Activated CD4-positive, alpha-beta T cell treated with anti-CD3 and anti-CD28 coated beads, Interleukin-2, amount 50 U/mL, for 4 hours (primary cell): ENCODE results near the gene VAV2.

Experiments
- DNase-seq, 2 experiments: peaks; one replicate each; pipeline ENCODE4 v3.0.0-alpha.2; 2020

VAV2 gene

DNA sequence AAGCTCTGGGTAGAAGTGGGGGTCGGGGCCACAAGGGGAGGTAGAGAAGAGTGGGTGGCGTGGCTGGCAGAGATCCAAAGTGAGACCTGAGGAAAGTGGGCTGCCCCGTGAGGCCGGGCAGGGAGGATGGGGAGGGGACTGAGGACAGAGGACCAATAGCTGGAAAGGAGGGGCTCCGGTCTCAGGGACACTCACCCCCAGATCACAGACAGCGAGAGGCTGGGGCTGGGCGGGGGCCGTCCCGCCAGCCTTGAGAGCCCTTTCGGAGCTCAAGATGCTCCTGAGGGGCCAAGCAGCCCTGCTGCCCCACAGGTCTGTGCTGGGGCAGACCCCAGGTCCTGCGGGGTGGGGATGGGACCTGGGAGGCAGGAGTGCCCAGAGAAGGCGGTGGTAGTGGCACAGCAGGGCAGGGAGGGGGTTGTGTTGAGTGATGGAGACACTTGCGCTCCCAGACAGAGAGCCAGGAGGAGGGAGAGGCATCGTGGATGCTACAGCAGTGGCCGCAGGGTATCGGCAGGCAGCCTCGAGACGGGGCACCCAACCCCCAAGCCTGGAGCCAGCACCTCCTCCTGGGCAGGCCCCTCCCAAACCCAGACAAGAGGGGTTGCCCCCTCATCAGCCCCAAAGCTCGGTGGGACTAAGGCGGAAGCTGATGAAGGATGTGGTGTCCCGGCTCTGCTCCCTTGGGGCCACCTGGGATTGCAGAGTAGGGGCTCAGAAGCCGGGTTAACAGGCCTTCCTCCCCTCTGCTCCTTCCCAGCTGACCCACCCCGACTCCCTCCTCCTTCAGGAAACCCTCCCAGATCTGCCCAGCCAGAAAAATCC lies 257.3 kb downstream of the VAV2 start:
- no peak for DNase-seq

DNA sequence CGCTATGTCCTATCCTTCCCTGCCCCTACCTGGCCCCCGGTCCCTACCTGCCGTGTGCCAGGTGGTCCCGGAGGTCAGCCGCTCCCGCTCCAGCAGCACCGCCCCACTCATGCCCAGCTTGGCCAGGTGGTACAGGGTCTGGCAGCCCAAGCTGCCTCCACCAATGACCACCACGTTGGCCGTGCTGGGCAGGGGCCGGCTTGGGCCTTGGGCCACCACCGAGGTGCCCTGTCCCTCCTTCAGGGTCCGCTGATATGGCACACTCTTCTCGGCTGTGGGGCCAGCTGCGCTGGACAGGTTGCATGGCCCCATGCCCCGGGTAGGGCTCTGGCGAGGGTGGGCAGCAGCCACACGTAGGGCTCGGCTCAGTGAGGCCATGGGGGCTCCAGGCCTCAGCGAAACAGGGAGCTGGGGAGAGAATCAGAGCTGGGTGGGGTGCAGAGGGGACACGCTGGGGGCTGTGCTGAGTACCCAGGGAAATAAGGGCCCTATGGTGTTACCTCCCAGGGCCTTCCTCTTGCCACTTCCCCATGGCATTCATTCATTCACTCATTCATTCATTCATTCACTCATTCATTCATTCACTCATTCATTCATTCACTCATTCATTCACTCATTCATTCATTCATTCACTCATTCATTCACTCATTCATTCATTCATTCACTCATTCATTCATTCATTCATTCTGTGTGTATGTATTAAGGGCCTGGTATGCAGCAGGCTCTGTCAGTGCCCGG lies 258.2 kb downstream of the VAV2 start:
- DNase-seq, result no peak

DNA sequence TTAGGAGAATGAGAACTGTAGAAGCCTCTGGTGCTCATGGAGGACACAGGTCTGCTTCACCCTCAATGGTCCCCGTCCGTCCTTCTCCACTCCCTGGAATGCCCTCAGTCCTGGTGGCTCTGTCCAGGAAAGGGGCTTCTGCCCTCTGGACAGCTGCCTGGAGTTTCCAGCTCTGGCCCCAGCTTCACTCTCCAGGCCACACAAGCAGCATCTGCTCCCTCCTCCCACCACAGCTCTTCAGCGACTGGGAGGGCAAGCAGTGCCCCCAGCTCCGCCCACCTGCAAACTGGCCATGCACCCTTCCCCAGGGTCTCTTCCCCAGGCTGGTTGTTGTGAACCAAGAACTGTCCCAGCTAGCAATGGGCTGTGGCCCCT lies 258.7 kb downstream of the VAV2 start:
- no peak for DNase-seq

GRCh38 chr9:133732639-133733408 lies 259.3 kb downstream of the VAV2 start:
- no peak for DNase-seq

GRCh38 chr9:133731876-133732638 lies 260.1 kb downstream of the VAV2 start:
- DNase-seq, result no peak

- DNase-seq, result no peak
Observed at GRCh38 chr9:133730994-133731715, 261.0 kb downstream of the VAV2 start.

DNA sequence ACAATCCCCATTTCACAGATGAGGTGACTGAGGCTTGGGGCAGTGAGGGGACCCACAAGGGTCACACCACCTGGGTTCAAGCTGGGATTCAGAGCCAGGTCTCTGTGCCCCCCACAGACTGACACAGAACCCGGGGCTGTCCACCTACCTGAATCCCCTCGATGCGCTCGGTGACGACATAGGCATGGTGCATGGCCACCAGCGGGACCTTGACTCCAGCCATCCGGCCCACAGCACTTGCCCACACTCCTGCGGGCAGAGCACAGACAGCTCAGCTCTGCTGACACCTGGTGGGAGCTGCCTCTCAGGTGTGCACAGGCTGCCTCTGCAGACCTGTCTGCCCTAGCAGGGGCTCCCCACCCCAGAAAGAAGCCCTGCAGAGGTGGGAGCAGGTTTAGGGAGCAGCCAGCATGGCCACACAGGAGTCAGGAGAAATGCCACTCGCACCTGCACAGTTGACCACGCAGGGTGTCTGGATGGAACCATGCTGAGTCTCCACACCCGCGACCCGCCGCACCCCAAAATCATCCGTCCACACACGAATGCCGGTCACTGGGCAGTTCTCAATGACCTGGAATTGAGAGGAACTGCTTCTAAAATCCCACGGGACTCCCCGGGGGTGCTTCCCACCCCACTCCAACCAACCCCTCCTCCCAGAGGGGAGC lies 262.4 kb downstream of the VAV2 start:
- no peak for DNase-seq

- DNase-seq, result no peak
Observed at GRCh38 chr9:133728856-133729616, 263.1 kb downstream of the VAV2 start.

DNA sequence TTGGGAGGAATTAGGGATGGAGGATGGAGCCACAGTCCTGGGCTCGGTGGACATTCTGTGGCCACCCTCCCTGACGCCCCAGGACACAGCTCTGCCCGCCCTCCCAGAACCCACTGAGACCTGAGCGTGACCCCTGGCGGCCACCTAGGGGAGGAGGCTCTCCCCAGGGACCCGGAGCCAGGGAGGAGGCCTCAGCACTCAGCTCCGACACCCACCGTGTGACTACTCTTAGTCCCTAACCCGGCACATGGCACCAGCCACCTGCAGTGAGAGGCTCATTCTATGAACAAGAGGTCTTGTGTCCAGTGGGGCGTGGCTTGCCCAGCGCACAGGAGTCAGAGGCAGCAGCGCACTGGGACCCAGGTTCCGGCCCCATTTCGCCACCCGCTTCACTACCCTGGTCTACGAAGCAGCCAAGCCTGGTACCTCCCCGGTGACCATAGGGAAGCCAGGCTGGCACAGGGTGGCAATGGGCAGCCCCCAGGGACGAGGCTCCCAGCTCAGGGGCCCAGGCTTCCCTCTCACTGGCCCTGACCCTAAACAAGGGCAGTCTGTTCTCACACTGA lies 264.2 kb downstream of the VAV2 start:
- no peak for DNase-seq

- DNase-seq, result no peak
Observed at GRCh38 chr9:133727277-133727875, 264.7 kb downstream of the VAV2 start.

DNA sequence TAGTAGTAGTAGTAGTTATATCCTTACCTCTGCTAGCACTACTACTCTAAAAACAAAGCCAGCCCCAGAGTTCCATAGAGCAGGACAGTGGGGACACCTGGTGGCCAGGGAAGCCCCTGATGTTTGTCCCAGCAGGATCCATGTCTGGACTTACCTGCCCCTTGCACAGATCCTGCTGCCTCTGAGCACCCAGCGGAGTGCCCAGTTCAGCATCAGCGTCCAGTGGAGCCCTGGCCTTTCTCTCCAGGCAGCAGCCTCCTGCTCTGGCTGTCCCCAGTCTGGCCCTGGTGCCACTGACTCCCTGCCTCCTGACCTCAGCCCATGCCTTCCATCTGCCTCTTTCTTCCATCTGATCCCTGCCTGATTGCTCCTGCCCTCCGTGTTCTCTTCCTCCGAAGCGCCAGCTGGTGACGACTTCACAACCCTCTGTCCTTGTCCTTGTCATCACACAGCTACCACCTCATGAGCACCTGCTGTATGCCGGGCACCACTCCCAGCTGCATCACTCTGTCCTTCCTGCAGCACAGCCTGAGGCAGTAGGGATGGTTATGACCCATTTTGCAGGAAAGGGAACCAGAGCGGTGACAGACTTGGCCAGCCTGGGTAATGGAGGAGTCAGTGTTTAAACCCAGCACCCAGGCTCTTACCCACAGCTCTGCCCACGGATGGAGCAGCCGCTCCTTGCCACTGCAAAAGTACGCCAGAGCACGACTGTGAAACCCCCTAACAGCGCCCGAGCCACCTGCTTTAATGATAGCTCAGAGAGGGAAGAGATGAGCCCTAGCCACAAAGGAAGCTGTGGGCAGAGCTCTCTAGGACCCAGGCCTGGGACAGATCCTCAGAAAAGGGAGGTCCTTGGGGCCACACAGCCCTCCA lies 265.5 kb downstream of the VAV2 start:
- DNase-seq, result peak; percentile 63 to 67

DNA sequence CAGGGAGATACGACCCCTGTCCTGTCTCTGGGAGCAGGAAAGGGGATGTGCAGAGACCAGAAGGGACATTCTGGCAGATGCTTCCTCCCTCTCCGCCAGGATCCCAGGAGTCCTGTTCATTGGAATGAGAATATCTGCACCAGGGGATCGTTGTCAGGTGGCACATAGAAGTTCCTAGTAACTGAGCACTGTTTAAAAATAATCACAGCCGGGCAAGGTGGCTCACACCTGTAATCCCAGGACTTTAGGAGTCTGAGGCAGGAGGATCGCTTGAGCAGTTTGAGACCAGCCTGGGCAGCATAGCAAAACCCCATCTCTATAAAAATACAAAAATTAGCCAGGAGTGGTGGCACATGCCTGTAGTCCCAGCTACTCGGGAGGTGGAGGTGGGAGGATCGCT lies 266.2 kb downstream of the VAV2 start:
- no peak for DNase-seq

DNA sequence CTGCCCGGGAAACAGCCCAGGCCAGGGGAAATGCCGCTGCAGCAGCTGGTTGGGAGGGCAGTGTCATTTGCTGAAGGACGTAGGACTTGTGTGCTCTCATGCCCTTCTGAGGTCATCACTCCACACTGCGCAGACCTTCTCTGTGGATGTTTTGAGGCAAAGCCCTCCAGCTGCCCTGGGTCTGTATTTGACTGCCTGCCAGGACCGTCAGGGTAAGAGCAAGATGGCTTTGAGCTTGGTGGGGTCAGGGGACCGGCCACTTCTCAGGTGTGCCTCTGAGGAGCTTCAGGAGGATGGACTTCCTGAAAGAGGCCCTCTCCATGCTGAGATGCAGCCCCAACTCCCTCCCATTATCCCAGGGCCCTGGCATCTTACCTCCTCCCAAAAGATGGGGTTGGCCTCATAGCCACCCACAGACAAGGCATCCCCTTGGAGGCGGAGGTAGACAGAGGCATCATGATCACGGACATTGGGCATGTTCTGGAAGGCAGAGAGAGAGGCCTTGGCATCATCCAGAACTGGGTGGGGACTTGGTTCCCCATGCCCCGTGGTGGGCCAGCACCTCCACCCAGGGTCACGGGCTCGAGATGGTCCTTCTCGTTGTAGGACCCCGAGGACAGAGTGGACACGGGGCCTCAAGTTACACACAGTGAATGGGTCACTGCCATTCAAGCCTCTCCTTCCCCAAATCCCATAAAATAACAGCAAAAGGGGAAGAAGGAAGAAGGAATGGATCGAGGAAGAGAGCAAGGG lies 273.4 kb downstream of the VAV2 start:
- no peak for DNase-seq

- DNase-seq, result no peak
Observed at GRCh38 chr9:133717113-133718031, 274.8 kb downstream of the VAV2 start.

DNA sequence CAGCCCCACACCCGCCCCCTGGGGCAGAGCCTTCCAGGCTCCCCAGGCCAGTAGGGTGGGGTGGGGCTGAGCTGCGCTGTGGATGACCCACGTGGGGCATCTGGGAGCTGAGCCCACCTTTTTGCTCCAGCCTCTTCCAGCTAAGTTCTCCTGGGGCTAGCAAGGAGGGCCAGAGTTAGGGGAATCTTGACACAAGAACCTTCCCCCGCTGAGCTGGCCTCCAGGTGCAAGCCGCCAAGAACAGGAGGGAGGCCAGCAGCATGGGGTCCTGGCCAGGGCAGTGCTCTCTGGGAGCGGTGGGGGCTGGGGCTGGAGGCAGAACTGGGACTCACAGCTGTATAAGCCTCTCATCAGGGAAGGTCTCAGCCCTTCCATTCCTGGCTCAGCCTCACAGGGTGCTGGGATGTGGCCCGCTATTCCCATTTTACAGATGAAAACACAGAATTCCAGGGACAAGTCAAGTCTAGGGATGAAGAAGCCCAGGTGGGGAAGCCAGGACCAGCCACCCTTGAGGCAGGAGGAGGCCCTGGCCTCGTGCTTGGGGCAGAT lies 275.5 kb downstream of the VAV2 start:
- DNase-seq, result no peak

DNA sequence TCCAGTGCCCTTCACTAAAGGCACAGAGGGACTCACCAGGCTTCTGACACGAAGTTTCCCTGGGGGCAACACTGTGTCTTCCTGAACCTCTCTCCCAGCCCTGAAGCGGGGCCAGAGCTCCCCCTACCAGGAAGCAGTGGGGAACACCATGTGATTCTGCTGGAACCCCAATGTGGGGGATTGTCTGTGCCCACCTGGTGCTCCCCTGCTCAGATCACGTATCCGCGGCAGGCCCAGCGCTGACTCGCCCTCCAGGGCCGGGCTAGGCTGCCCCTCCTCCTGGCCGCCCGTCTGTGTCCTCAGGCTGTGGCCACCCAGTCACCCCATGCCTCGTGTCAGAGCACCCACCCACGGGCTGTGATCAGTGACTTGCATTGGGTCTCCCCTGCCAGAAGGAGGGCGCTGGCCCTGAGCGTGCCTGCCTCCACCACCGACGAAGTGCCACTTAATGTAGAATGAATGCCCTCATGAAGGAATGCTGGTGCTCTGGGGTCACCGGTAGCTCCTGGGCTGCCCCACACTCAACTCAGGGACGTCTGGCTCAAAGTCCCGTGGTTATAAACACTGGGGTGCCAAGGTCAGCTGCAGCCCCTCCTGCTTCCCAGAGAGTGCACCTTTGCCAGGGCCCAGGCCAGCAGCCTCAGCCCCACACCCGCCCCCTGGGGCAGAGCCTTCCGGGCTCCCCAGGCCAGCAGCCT lies 276.1 kb downstream of the VAV2 start:
- peak; percentile 29 to 38 for DNase-seq
